AG10803 (cell line): Measurements from ENCODE around the gene PRRG1.
"Not testable (repeated sequence)": the region's sequence is repeated elsewhere in the genome, so short reads cannot be mapped to it uniquely, and the experiment has no call there.

Experiments used
- DNase-seq: peaks from one replicate; pipeline ENCODE4 v3.0.0; 2010; ENCODE audit warnings: low read depth
- H3K4me3 ChIP-seq: 2 replicates; pipeline ENCODE4 v1.5.1; 2011; ENCODE audit warnings: mild to moderate bottlenecking, low read length, control low read depth
- CTCF ChIP-seq: conservative IDR thresholded peaks from 2 replicates; pipeline ENCODE4 v1.5.1; 2011; ENCODE audit warnings: mild to moderate bottlenecking, low read length, control low read depth, inconsistent platforms

Gene PRRG1

GRCh38 chrX:37437160-37437559 lies 88.0 kb downstream of the PRRG1 start:
- no peak for DNase-seq
- no peak overlapping the region for H3K4me3 ChIP-seq
- no peak for TF ChIP-seq CTCF

GRCh38 chrX:37441377-37441776 lies 92.2 kb downstream of the PRRG1 start:
- no peak overlapping the region for H3K4me3 ChIP-seq
- TF ChIP-seq CTCF, result no peak
- no peak for DNase-seq

GRCh38 chrX:37445182-37445581 lies 96.0 kb downstream of the PRRG1 start:
- H3K4me3 ChIP-seq, result no peak overlapping the region
- DNase-seq, result no peak
- TF ChIP-seq CTCF, result no peak

GRCh38 chrX:37453821-37454220 lies 104.7 kb downstream of the PRRG1 start:
- TF ChIP-seq CTCF, result no peak
- H3K4me3 ChIP-seq, result no peak overlapping the region
- DNase-seq, result no peak

DNA sequence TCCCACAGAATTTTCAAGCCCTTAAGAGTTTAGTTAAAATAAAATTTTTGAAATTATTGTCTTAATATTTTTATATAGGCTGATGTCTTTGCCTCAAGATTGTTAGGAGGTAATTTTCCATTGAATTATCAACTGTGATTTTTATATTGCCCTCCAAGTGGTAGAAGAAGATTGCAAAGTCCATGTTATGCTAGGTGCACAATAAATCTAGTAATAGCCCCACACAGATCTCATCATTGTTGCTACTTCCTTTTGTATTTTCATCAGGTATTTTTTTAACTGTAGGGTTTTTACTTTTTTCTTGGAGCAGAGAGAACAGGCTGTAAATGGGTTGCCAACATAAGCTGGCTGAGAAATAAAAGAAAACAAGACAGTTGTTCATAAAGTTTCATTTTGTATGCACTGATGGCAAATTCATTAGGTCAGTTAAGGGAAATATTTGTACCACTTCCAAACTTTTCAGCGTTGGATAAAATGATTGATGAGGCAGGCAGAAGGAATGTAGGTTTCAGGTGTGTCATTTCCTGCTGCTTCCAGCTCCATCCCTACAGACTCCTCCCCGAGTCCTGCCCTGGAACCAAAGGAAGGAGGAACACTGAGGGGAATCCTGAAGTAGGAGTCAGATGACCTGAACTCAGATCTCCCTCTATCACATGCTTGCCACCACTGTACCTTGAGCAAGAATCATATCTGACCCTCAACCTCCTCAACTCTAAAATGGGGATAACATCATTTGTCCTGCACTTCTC lies 105.5 kb downstream of the PRRG1 start:
- H3K4me3 ChIP-seq, result no peak overlapping the region
- DNase-seq, result peak; percentile 22
- TF ChIP-seq CTCF, result no peak

DNA sequence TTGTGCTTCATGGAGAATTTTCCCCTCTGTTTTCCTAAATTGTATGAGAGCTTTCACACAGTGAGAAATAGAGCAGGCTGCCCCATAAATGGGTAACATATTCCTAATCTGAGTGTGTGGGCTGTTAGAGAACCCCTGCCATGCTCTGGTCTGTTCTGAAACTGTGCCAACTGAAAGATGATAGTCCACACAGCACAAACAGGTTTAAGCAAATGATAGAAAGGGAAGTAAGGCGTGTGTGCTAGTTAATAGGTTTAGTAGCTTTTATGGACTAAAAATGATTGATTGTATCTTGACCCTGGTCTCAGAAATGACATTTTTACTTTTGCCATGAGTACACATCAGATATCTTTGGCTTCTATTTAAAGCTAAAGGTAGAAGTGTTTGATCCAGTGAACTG lies 106.2 kb downstream of the PRRG1 start:
- H3K4me3 ChIP-seq, result no peak overlapping the region
- no peak for DNase-seq
- TF ChIP-seq CTCF, result no peak

GRCh38 chrX:37460285-37460684 lies 111.1 kb downstream of the PRRG1 start:
- DNase-seq, H3K4me3 ChIP-seq: not testable (repeated sequence)
